Tibial nerve (tissue), 4 donors: ENCODE results near the gene SPON1.

Source experiments
- CTCF ChIP-seq, 5 experiments: fragments of 200-600 bp in 3 of 5; fragments of 450-650 bp in 2 of 5; sonication (generic) in 3 of 5; IDR thresholded peaks; one replicate each; pipeline ENCODE4 v1.5.1; 2016 to 2019; ENCODE audit warnings: antibody characterized with exemption in 5 of 5, mild to moderate bottlenecking in 3 of 5, moderate library complexity in 2 of 5
- EP300 ChIP-seq, 2 donors: sonication (generic); formaldehyde crosslinking; IDR thresholded peaks; one replicate each; pipeline ENCODE4 v1.6.1; 2017; ENCODE audit warnings: antibody characterized with exemption in 2 of 2, mild to moderate bottlenecking in 1 of 2
- POLR2A ChIP-seq, 2 donors: fragments of 450-650 bp; IDR thresholded peaks; one replicate each; pipeline ENCODE4 v1.6.1; 2017; ENCODE audit warnings: antibody characterized with exemption in 2 of 2, mild to moderate bottlenecking in 2 of 2, moderate library complexity in 2 of 2

GRCh38 chr11:13962562-13963168 is at the start of gene SPON1:
- TF ChIP-seq POLR2A (IDR thresholded peaks at IDR 0.05) (no peak), CTCF (IDR thresholded peaks at IDR 0.05) (no peak), EP300 (IDR thresholded peaks at IDR 0.05) (no peak)
